Left ventricle myocardium superior (tissue), 1 donor: ENCODE measurements around the gene PIGN. TPM values are rescaled to one million over a fixed set of nuclear protein-coding genes. Genes with fewer than 3 reads are reported as not detected.

ENCODE experiments used
- ATAC-seq: fragments of 200-7000 bp; cut with Tn5 transposase; one replicate; pipeline ENCODE4 v1.9.1; 2020; ENCODE audit warnings: mild to moderate bottlenecking, moderate library complexity
- DNase-seq: peaks from one replicate; pipeline ENCODE4 v3.0.0-alpha.2; 2020
- intact Hi-C: fragments of 100-400 bp; cut with micrococcal nuclease; formaldehyde crosslinking; loops from one replicate; pipeline ENCODE4 v1.11.0; 2022
- long read RNA-seq: library from polyadenylated mRNA; unstranded; transcript quantifications from one replicate; pipeline ENCODE4 v2.0.0, GENCODE V29; 2021
- total RNA-seq: library from RNA; stranded (reverse); fragmentation: NEBNext Ultra II Directional; extraction: Animal tissue kit (Norgen Biotek cat#: 25700); gene quantifications from one replicate; pipeline ENCODE4 v1.2.1, GENCODE V29; 2021
- donor health status: DM: no; HTN: yes; CAD: no; lungs with severe emphysema.

Gene PIGN, protein sequence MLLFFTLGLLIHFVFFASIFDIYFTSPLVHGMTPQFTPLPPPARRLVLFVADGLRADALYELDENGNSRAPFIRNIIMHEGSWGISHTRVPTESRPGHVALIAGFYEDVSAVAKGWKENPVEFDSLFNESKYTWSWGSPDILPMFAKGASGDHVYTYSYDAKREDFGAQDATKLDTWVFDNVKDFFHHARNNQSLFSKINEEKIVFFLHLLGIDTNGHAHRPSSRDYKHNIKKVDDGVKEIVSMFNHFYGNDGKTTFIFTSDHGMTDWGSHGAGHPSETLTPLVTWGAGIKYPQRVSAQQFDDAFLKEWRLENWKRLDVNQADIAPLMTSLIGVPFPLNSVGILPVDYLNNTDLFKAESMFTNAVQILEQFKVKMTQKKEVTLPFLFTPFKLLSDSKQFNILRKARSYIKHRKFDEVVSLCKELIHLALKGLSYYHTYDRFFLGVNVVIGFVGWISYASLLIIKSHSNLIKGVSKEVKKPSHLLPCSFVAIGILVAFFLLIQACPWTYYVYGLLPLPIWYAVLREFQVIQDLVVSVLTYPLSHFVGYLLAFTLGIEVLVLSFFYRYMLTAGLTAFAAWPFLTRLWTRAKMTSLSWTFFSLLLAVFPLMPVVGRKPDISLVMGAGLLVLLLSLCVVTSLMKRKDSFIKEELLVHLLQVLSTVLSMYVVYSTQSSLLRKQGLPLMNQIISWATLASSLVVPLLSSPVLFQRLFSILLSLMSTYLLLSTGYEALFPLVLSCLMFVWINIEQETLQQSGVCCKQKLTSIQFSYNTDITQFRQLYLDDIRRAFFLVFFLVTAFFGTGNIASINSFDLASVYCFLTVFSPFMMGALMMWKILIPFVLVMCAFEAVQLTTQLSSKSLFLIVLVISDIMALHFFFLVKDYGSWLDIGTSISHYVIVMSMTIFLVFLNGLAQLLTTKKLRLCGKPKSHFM
- 18.2 TPM for total RNA-seq
- long read RNA-seq, full-length matches to known transcripts, result 18 of 24 reads
- long read RNA-seq, partial matches to known transcripts, result 2 of 24 reads
- long read RNA-seq, other reads (novel, unspliced or antisense), result 4 of 24 reads

DNA sequence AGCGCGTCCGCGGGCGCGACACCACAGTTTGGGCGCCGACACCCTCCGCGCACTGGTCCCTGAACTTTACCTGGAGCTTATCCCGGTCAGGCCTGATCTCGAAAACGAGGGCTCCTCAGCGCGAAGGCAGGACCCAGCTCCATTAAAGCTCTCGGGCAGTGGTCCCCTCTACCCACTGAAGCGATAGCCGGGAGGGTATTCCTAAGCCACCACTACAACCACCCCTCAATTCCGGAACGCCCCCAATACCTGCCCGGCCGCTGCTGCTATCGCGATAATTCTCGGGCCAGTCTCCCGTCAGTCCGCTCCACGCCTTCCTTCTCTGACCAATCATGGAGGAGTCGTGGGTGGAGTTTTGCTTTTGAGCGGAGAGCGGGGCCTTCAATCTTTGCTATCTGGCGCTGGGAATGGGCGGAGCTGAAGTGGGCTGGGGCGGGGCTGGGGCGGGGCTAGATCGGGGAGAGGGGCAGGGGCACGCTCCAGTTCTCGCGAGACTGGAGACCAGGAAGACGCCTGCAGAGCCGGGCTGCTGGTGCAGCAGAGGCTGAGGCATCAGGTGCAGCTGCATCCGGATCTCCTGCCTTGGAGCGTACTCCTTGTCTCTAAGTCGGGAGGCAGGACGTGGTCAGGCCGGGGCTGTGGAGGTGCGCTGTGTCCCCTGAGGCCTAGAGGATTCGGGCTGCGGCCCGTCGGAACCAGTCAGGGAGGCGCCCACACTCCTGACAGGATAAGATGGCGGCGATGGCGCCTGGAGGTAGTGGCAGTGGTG is at the start of gene PIGN, which contains the start of gene RELCH:
Gene PIGN, minus strand, starts transcription at position 283 of the 769 bp plus-strand sequence. CDS start 25,703 bp downstream, outside the sequence.
Gene RELCH, plus strand, starts transcription at position 482 of the 769 bp plus-strand sequence. Its CDS starts 251 bp downstream, at position 733.
- peak; percentile 99 for ATAC-seq
- intact Hi-C loops, result no loop called here
- peak; percentile 92 for DNase-seq

DNA sequence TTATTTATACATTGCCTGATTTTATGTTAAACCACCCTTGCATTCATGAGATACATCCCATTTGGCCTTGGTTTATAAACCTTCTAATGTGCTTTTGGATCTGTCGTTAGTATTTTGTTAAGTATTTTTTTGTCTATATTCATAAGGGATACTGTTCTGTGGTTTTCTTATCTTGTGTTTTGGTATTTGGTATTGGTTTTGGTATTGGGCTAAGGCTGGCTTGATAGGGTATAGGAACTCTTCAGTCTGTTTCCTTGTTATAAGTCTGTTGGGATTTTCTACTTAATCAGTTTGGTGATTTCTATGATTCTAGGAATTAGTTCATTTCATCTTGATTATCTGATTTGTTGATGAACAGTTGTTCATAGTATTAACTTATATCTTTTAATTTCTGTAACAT is 49.4 kb upstream of the PIGN start:
- no peak for DNase-seq
- intact Hi-C loops, result no loop called here
- no peak for ATAC-seq

GRCh38 chr18:62226047-62226446 is 39.2 kb upstream of the PIGN start:
- intact Hi-C loops, result no loop called here
- no peak for ATAC-seq
- no peak for DNase-seq

DNA sequence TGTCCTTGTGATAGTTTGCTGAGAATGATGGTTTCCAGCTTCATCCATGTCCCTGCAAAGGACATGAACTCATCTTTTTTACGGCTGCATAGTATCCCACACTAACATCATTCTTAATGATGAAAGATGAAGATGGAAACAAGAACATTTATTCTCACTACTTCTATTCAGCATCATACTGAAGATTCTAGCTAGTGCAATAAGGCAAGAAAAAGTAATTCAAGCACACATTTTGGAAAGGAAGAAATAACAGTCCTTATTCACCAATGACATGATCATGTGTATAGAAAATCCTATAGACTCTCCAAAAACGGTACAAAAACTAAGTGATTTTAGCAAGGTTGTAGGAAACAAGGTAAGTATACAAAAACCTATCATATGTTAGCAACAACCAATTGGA is 37.4 kb upstream of the PIGN start:
- ATAC-seq, result no peak
- no peak for DNase-seq
- intact Hi-C loops, result no loop called here

DNA sequence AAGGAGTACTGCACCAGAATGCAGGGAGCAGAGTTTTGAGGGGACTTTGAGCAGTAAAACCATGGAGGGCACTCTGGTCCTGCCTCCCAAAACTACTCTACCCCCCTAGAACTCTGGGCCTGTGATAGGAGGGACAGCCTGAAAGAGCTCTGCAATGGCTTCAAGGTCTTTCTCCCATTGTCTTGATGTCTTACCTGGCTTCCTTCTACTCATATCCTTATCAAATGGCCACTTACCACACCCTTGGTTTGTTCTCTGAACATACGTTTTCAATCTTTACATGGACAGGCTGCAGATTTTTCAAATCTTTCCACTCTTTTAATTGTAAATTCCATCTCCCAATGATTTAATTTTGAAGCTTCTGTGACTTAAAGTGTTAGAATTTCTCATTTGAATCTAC is 27.9 kb upstream of the PIGN start:
- no peak for ATAC-seq
- intact Hi-C loops, result no loop called here

GRCh38 chr18:62211325-62211828 is 24.5 kb upstream of the PIGN start:
- no peak for ATAC-seq
- intact Hi-C loops, result no loop called here

More for the DNA sequence above, 27.9 kb upstream of the PIGN start:
- no peak for DNase-seq

GRCh38 chr18:62210138-62210537 is 23.3 kb upstream of the PIGN start:
- ATAC-seq (no peak), DNase-seq (no peak)
- intact Hi-C loops, result no loop called here

More at GRCh38 chr18:62211325-62211828, 24.5 kb upstream of the PIGN start:
- DNase-seq, result no peak

DNA sequence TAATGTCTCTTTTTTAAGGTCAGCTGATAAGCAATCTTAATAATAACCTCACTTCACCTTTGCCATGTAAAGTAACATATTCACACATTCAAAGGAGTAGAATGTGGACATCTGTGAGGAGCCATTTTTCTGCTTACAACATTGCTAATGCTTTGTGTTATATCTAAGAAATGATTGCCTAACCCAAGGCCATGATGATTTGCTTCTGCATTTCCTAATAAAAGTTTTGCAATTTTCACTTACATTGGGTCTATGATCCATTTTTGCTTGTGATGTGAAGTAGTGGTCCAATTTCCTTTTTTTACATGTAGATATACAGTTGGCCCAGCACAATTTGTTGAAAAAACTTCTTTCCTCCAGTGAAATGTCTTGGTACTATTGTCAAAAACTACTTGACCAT is 22.2 kb upstream of the PIGN start:
- ATAC-seq (no peak), DNase-seq (no peak)
- intact Hi-C loops, result no loop called here

- DNase-seq, result no peak
- no peak for ATAC-seq
- intact Hi-C loops, result no loop called here
Measured at GRCh38 chr18:62206593-62206992, 19.7 kb upstream of the PIGN start.

DNA sequence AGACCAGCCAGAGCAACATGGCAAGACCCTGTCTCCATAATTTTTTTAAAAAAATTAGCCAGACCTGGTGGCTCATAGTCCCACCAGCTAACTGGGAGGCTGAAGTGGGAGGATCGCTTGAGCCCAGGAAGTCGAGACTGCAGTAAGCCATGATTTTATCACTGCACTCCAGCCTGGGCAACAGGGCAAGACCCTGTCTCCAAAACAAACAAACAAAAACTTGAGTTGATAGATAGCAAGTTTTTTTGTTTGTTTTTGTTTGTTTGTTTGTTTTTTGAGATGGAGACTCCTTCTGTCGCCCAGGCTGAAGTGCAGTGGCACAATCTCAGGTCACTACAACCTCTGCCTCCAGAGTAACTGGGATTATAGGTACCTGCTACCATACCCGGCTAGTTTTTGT is 19.0 kb upstream of the PIGN start:
- ATAC-seq, result no peak
- intact Hi-C loops, result no loop called here

DNA sequence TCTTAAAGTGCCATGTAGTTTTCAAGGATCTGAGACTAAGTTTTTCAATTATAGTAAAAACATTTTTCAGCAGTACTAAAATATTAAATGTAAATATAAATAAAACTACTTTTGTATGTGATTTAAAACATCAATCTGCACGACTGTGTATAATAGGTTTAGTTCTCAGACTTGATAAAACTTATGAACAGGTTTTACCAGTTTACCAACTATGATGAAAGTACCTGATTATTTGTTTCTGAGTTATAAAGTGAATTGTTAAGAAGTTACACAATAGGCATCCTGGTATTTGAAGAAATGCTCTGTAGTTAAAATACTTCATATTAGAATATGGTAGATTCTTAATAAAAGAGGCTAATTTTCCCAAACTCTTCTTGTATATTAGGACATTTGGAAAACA is 15.0 kb upstream of the PIGN start:
- intact Hi-C loops, result no loop called here
- ATAC-seq (no peak), DNase-seq (no peak)

More for the DNA sequence above, 19.0 kb upstream of the PIGN start:
- no peak for DNase-seq

- intact Hi-C loops, result no loop called here
- no peak for ATAC-seq
- DNase-seq, result no peak
Measured at GRCh38 chr18:62200121-62200914, 13.5 kb upstream of the PIGN start.

GRCh38 chr18:62199629-62200028 is 12.8 kb upstream of the PIGN start:
- ATAC-seq, result no peak
- intact Hi-C loops, result no loop called here
- no peak for DNase-seq

DNA sequence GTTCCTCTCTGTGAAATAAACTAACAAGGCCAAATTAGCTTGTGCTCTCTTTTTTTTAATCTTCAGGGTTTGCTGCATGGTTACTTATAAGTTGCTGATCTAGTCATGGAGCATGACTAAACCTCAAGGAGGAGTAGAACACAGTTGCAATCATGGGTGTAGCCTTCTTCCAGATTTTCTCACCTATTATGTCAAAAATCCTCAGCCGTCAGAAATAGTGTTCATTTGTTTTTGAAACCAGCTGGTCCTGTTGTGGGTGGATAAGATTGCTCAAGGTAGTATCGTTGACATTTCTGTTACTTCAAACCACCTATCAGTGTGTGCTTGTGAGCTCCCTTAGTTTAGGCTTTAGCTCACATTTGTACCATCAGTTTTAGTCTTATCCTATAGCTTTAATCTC is 11.4 kb upstream of the PIGN start:
- DNase-seq, result no peak
- ATAC-seq, result no peak
- intact Hi-C loops, result no loop called here

- ATAC-seq, result no peak
- intact Hi-C loops, result no loop called here
Measured at GRCh38 chr18:62196980-62197379, 10.1 kb upstream of the PIGN start.

DNA sequence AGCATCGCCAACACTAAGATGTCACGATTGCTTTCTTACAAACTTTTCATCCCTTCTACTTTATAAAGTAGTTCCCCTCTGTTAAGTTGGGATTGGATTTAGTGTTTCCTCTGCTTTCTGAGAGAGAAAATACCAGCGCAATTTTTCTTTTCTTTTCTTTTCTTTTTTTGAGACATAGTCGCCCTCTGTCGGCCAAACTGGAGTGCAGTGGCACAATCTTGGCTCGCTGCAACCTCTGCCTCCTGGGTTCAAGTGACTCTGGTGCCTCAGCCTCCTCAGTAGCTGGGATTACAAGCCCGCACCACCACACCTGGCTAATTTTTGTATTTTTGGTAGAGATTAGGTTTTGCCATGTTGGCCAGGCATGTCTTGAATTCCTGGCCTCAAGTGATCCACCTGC is 9.2 kb upstream of the PIGN start:
- ATAC-seq, result no peak
- intact Hi-C loops, result no loop called here
- no peak for DNase-seq

More at GRCh38 chr18:62196980-62197379, 10.1 kb upstream of the PIGN start:
- DNase-seq, result no peak

GRCh38 chr18:62189208-62189607 is 2.4 kb upstream of the PIGN start:
- DNase-seq, result no peak
- ATAC-seq, result no peak
- intact Hi-C loops, result no loop called here
